ENCODE data around the gene KCNMA1.
A peak's percentile ranks its signal among the peaks of the same experiment; 100 is the strongest.

The KCNMA1 gene

GRCh38 chr10:77493851-77494261 lies 143.8 kb downstream of the KCNMA1 start:
- peak overlapping the region; percentile 46; the same call in 1 of the 2 replicates for H3K27ac ChIP-seq
- TF ChIP-seq ZFX (IDR thresholded peaks at IDR 0.05; ENCODE audit: borderline replicate concordance), result no peak
- TF ChIP-seq, protein P1, sequence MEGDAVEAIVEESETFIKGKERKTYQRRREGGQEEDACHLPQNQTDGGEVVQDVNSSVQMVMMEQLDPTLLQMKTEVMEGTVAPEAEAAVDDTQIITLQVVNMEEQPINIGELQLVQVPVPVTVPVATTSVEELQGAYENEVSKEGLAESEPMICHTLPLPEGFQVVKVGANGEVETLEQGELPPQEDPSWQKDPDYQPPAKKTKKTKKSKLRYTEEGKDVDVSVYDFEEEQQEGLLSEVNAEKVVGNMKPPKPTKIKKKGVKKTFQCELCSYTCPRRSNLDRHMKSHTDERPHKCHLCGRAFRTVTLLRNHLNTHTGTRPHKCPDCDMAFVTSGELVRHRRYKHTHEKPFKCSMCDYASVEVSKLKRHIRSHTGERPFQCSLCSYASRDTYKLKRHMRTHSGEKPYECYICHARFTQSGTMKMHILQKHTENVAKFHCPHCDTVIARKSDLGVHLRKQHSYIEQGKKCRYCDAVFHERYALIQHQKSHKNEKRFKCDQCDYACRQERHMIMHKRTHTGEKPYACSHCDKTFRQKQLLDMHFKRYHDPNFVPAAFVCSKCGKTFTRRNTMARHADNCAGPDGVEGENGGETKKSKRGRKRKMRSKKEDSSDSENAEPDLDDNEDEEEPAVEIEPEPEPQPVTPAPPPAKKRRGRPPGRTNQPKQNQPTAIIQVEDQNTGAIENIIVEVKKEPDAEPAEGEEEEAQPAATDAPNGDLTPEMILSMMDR (IDR thresholded peaks at IDR 0.05), result no peak

GRCh38 chr10:77493239-77493806 lies 144.3 kb downstream of the KCNMA1 start:
- H3K27ac ChIP-seq, result no peak overlapping the region
- TF ChIP-seq ZFX (IDR thresholded peaks at IDR 0.05; ENCODE audit: borderline replicate concordance), result no peak
- TF ChIP-seq, protein P1 (IDR thresholded peaks at IDR 0.05), result no peak

- H3K27ac ChIP-seq, result no peak overlapping the region
- TF ChIP-seq ZFX (IDR thresholded peaks at IDR 0.05; ENCODE audit: borderline replicate concordance), result no peak
- TF ChIP-seq, protein P1 (IDR thresholded peaks at IDR 0.05), result no peak
These were observed 145.1 kb downstream of the KCNMA1 start for GRCh38 chr10:77492368-77492994.

DNA sequence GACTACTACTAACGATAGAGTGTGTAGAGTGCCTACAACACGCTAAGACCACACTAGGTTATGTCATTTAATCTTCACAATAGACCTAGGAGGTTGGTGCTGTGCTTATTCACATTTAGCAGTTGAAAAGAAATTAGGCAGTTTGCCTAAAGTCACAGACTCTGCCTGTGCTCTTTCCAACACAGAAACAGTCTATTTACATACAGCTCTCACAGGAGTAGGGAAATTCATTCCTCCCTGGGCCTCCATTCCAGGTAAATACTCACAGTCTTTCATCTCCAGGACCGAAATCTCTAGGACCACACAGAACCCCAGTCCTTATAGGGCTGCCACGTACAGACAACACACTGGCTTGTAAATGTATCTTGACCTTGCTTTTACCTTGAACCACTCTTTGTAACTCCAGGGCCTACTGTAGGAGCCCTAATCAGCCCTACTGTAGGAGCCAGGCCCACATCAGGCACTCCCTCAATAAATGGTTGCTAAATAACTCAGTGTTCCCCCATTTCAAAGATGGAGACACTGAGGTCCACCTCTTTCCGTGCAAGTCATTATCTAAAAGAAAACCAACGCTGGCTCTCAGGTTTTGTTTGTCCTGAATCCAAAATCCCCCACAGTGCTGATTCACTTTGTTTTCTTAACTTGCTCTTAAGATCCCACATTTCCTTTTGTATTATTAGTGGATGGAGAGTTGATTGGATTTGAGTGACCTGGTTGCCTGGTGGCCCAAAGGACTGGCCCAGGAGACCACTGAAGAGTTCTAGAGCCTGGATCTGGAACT lies 146.9 kb downstream of the KCNMA1 start:
- 0 out of 2 replicates have a peak overlapping the region, but pooled peaks have one; percentile 1 for H3K27ac ChIP-seq
- no peak for TF ChIP-seq ZFX (IDR thresholded peaks at IDR 0.05; ENCODE audit: borderline replicate concordance)
- TF ChIP-seq, protein P1 (IDR thresholded peaks at IDR 0.05), result no peak

DNA sequence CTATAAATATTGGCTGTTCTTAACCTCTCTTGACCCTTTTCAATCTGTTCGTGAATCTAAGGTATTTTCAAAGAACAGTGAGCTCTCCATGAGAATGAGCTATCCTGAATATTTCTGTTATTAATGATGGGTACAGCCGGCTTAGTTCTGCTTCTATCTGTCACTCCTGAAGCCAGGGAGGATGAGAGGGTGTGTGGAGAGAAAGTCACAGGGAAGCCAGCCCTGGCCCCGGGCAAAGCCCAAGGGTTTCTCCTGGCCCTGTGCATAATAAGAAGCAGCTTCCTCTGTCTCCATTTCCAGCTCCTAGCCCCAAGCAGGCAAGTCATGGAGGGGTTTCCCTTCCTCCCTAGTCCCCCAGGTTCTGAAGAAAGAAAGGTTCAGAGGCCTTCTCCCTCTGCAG lies 151.1 kb downstream of the KCNMA1 start:
- H3K27ac ChIP-seq, result peak overlapping the region; percentile 75

GRCh38 chr10:77485847-77486246 lies 151.8 kb downstream of the KCNMA1 start:
- TF ChIP-seq ZFX (IDR thresholded peaks at IDR 0.05; ENCODE audit: borderline replicate concordance), result no peak
- TF ChIP-seq, protein P1 (IDR thresholded peaks at IDR 0.05), result no peak
- H3K27ac ChIP-seq, result peak overlapping the region; percentile 75

More for the DNA sequence above, 151.1 kb downstream of the KCNMA1 start:
- no peak for TF ChIP-seq ZFX (IDR thresholded peaks at IDR 0.05; ENCODE audit: borderline replicate concordance)
- TF ChIP-seq, protein P1 (IDR thresholded peaks at IDR 0.05), result no peak

Measured in 22Rv1 (cell line).